Panc1 (cell line): ENCODE data around the gene NBEAL2. TPM values are rescaled to one million over a fixed set of nuclear protein-coding genes. Genes with fewer than 3 reads are reported as not detected.

Experiments
- ATAC-seq: fragments of 200-7000 bp; cut with Tn5 transposase; 2 replicates; pipeline ENCODE4 v1.9.1; 2020; ENCODE audit warnings: mild to moderate bottlenecking, moderate library complexity
- BruUV-seq: library from RNA; stranded (reverse); fragments of 400-500 nt; replicated peaks from 2 replicates; lab custom pipeline; 2021; lab: Mats Ljungman, UMichigan
- CTCF ChIA-PET: fragments of 300-600 bp; sonication (Branson Sonifier 250); formaldehyde crosslinking; loops from one replicate; lab custom pipeline; 2022; ENCODE audit warnings: antibody characterized with exemption; lab: Charles Lee
- POLR2A ChIA-PET: fragments of 300-600 bp; sonication (Branson Sonifier 250); formaldehyde crosslinking; loops from one replicate; lab custom pipeline; 2022; ENCODE audit warnings: antibody characterized with exemption; lab: Charles Lee
- DNase-seq: peaks from one replicate; pipeline ENCODE4 v3.0.0-alpha.2; 2010; ENCODE audit warnings: low read depth, low spot score
- H3K27ac ChIP-seq: 2 replicates; pipeline ENCODE4 v1.5.1; 2011; ENCODE audit warnings: mild to moderate bottlenecking, low read length, inconsistent platforms
- H3K27me3 ChIP-seq: fragments of 200-500 bp; sonication (Bioruptor generic); 2 replicates; pipeline ENCODE4 v1.6.0; 2014; ENCODE audit warnings: low read length, inconsistent platforms; ENCODE audit not compliant: control insufficient read depth, insufficient read depth
- H3K36me3 ChIP-seq: fragments of 200-500 bp; sonication (Bioruptor generic); 2 replicates; pipeline ENCODE4 v1.5.1; 2014; ENCODE audit warnings: inconsistent platforms, mild to moderate bottlenecking, low read length, moderate library complexity; ENCODE audit not compliant: control insufficient read depth, insufficient read depth
- H3K4me1 ChIP-seq: 2 replicates; pipeline ENCODE4 v1.5.1; 2011; ENCODE audit warnings: inconsistent platforms, mild to moderate bottlenecking, low read length, moderate library complexity; ENCODE audit not compliant: control insufficient read depth, insufficient read depth
- H3K4me3 ChIP-seq, 2 experiments: 2 replicates each; pipeline ENCODE4 v1.5.1; 2011 to 2012; ENCODE audit warnings: low read depth in 2 of 2, low read length in 2 of 2, mild to moderate bottlenecking in 2 of 2, inconsistent platforms in 1 of 2, moderate library complexity in 1 of 2
- H3K9me3 ChIP-seq: fragments of 200-500 bp; sonication (Bioruptor generic); 2 replicates; pipeline ENCODE4 v1.5.1; 2014; ENCODE audit warnings: low read depth, mild to moderate bottlenecking, inconsistent platforms, low read length, moderate library complexity; ENCODE audit not compliant: control insufficient read depth, insufficient read depth
- CTCF ChIP-seq: fragments of 450-650 bp; IDR thresholded peaks from 2 replicates; pipeline ENCODE4 v1.5.1; 2017; ENCODE audit warnings: mild to moderate bottlenecking
- POLR2AphosphoS5 ChIP-seq: IDR thresholded peaks from 2 replicates; pipeline ENCODE4 v1.6.1; 2012; ENCODE audit warnings: mild to moderate bottlenecking, low read depth, low read length, moderate library complexity
- REST ChIP-seq, 2 experiments: IDR thresholded peaks; 2 replicates each; pipeline ENCODE4 v1.6.1; 2011 to 2012; ENCODE audit warnings: low read depth in 2 of 2, control low read depth in 1 of 2, low read length in 1 of 2, mild to moderate bottlenecking in 1 of 2, moderate library complexity in 1 of 2; ENCODE audit not compliant: insufficient read depth in 1 of 2
- SIN3A ChIP-seq: IDR thresholded peaks from 2 replicates; pipeline ENCODE4 v1.6.1; 2012; ENCODE audit warnings: low read depth, mild to moderate bottlenecking, low read length, moderate library complexity, borderline replicate concordance; ENCODE audit not compliant: insufficient read depth
- TCF7L2 ChIP-seq: IDR thresholded peaks from 2 replicates; pipeline ENCODE4 v1.6.1; 2011; ENCODE audit warnings: mild to moderate bottlenecking, low read depth, low read length, inconsistent platforms
- in situ Hi-C: cut with HindIII; loops from 2 replicates; pipeline ENCODE4 v1.10.0; 2016; ENCODE audit warnings: low sequenced_read_pairs, low pct_unique_long_range_greater_than_20kb
- intact Hi-C: fragments of 100-400 bp; cut with micrococcal nuclease; formaldehyde crosslinking; loops from one replicate; pipeline ENCODE4 v1.10.0; 2022; ENCODE audit not compliant: unreplicated experiment
- total RNA-seq: library from RNA; stranded (reverse); gene quantifications from one replicate; pipeline ENCODE4 v1.2.1, GENCODE V29; 2021; ENCODE audit not compliant: unreplicated experiment

NBEAL2 gene
- total RNA-seq, 1 experiment from 2014 or later = 38.8 TPM

GRCh38 chr3:46981932-46982471, 2.5 kb downstream of the NBEAL2 start:
- intact Hi-C loops = no loop called here
- in situ Hi-C loops = no loop called here
- TF ChIP-seq TCF7L2 (no peak), REST (IDR thresholded peaks at IDR 0.05; ENCODE audit: insufficient read depth in 1 of 2, low read depth in 2 of 2, low read length in 1 of 2) (no peak), CTCF (no peak), SIN3A (no peak), POLR2AphosphoS5 (no peak)
- DNase-seq (no peak), ATAC-seq (no peak)
- Histone ChIP-seq H3K9me3 (no peaks in the 10 kb centered on the region), H3K27me3 (no peaks in the 10 kb centered on the region), H3K4me1 (peaks cover 3% of the 10 kb centered on the region; the same call in 1 of the 2 replicates), H3K4me3 (no peak overlapping the region), H3K36me3 (peaks cover 3% of the 10 kb centered on the region; the same call in 1 of the 2 replicates), H3K27ac (no peak overlapping the region)
- no TSS peak for BruUV-seq
- ChIA-PET POLR2A (no interaction called here), CTCF (interaction anchor here (0.6 kb wide), 1 partner anchor 259 kb away, joined by 4 read pairs; no protein-coding TSS in a partner anchor)

- BruUV-seq = no TSS peak
- Histone ChIP-seq H3K27me3 (no peaks in the 10 kb centered on the region), H3K36me3 (peaks cover 3% of the 10 kb centered on the region; the same call in 1 of the 2 replicates), H3K4me3 (no peak overlapping the region), H3K27ac (no peak overlapping the region), H3K4me1 (peaks cover 3% of the 10 kb centered on the region; the same call in 1 of the 2 replicates), H3K9me3 (no peaks in the 10 kb centered on the region)
- ChIA-PET POLR2A (no interaction called here), CTCF (no interaction called here)
- no peak for DNase-seq
- no peak for ATAC-seq
- intact Hi-C loops (no loop called here), in situ Hi-C loops (no loop called here)
- TF ChIP-seq POLR2AphosphoS5 = no peak
- no peak for TF ChIP-seq CTCF
- no peak for TF ChIP-seq TCF7L2
- TF ChIP-seq SIN3A = no peak
- TF ChIP-seq REST (IDR thresholded peaks at IDR 0.05; ENCODE audit: insufficient read depth in 1 of 2, low read depth in 2 of 2, low read length in 1 of 2) = no peak
These were observed 3.1 kb downstream of the NBEAL2 start for GRCh38 chr3:46982546-46982945.
